Measurements from ENCODE around the gene ANGPTL2.
"Not testable (repeated sequence)": the region's sequence is repeated elsewhere in the genome, so short reads cannot be mapped to it uniquely, and the experiment has no call there.

DNA sequence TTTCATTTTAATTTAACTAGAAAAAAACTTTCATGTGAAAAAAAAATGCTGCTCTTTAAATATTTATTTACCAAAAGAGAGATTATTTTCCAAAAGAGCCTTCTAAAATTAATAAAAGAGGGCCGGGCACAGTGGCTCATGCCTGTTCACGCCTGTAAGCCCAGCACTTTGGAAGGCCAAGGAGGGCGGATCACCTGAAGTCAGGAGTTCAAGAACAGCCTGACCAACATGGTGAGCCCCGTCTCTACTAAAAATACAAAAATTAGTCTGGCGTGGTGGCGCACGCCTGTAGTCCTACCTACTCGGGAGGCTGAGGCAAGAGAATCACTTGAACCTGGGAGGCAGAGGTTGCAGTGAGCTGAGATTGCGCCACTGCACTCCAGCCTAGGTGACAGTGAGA, 48.9 kb upstream of the ANGPTL2 start:
- TF ChIP-seq, protein P1, sequence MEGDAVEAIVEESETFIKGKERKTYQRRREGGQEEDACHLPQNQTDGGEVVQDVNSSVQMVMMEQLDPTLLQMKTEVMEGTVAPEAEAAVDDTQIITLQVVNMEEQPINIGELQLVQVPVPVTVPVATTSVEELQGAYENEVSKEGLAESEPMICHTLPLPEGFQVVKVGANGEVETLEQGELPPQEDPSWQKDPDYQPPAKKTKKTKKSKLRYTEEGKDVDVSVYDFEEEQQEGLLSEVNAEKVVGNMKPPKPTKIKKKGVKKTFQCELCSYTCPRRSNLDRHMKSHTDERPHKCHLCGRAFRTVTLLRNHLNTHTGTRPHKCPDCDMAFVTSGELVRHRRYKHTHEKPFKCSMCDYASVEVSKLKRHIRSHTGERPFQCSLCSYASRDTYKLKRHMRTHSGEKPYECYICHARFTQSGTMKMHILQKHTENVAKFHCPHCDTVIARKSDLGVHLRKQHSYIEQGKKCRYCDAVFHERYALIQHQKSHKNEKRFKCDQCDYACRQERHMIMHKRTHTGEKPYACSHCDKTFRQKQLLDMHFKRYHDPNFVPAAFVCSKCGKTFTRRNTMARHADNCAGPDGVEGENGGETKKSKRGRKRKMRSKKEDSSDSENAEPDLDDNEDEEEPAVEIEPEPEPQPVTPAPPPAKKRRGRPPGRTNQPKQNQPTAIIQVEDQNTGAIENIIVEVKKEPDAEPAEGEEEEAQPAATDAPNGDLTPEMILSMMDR (IDR thresholded peaks at IDR 0.05), result not testable (repeated sequence)
- TF ChIP-seq POLR2A (IDR thresholded peaks at IDR 0.05), result not testable (repeated sequence)
